ENCODE data around the gene SYNGR4.

GRCh38 chr19:48340995-48341394 lies 23.2 kb upstream of the SYNGR4 start:
- TF ChIP-seq CTCF (IDR thresholded peaks at IDR 0.05) = no peak
- no peak for TF ChIP-seq EZH2 (IDR thresholded peaks at IDR 0.05)

Data from neural progenitor cell (in vitro differentiated cells).